DND-41 (cell line): Measurements from ENCODE around the gene SLC4A9.
A peak's percentile ranks its signal among the peaks of the same experiment; 100 is the strongest.

ENCODE experiments used
- ATAC-seq: fragments of 200-7000 bp; cut with Tn5 transposase; 3 replicates; pipeline ENCODE4 v1.9.1; 2021; ENCODE audit warnings: low read depth; ENCODE audit not compliant: insufficient read depth
- DNase-seq: peaks from one replicate; pipeline ENCODE4 v3.0.0-alpha.2; 2020
- H2AFZ ChIP-seq: 2 replicates; pipeline ENCODE4 v1.6.0; 2012; ENCODE audit warnings: low read depth, low read length
- H3K27ac ChIP-seq: 2 replicates; pipeline ENCODE4 v1.5.1; 2012; ENCODE audit warnings: low read length, inconsistent platforms
- H3K27me3 ChIP-seq: fragments of 200-600 bp; sonication (generic); 2 replicates; pipeline ENCODE4 v1.6.0; 2012; ENCODE audit warnings: low read length, mild to moderate bottlenecking, inconsistent platforms; ENCODE audit not compliant: insufficient read depth, poor library complexity
- H3K36me3 ChIP-seq: 2 replicates; pipeline ENCODE4 v1.5.1; 2012; ENCODE audit warnings: low read length, inconsistent platforms; ENCODE audit not compliant: insufficient read depth
- H3K4me1 ChIP-seq: 2 replicates; pipeline ENCODE4 v1.5.1; 2012; ENCODE audit warnings: mild to moderate bottlenecking, low read length; ENCODE audit not compliant: insufficient read depth
- H3K4me2 ChIP-seq: 2 replicates; pipeline ENCODE4 v1.6.0; 2012; ENCODE audit warnings: mild to moderate bottlenecking, moderate library complexity, low read length, inconsistent platforms; ENCODE audit not compliant: insufficient read depth
- H3K4me3 ChIP-seq, 2 experiments: fragments of 200-600 bp in 1 of 2; shearing (Covaris generic) in 1 of 2; 2 replicates each; pipeline ENCODE4 v1.5.1; 2012 to 2016; ENCODE audit warnings: inconsistent platforms in 2 of 2, low read length in 2 of 2, mild to moderate bottlenecking in 2 of 2, low read depth in 1 of 2, moderate library complexity in 1 of 2
- H3K79me2 ChIP-seq: 2 replicates; pipeline ENCODE4 v1.6.0; 2012; ENCODE audit warnings: low read length, inconsistent platforms; ENCODE audit not compliant: insufficient read depth
- H3K9ac ChIP-seq: 2 replicates; pipeline ENCODE4 v1.6.0; 2012; ENCODE audit warnings: low read depth, mild to moderate bottlenecking, inconsistent platforms, low read length, moderate library complexity
- H3K9me3 ChIP-seq: 2 replicates; pipeline ENCODE4 v1.5.1; 2012; ENCODE audit warnings: low read length, moderate library complexity, mild to moderate bottlenecking, inconsistent platforms; ENCODE audit not compliant: insufficient read depth, severe bottlenecking
- H4K20me1 ChIP-seq: 2 replicates; pipeline ENCODE4 v1.6.0; 2012; ENCODE audit warnings: low read length; ENCODE audit not compliant: insufficient read depth
- EZH2 ChIP-seq: IDR thresholded peaks from 3 replicates; pipeline ENCODE4 v1.6.1; 2012; ENCODE audit warnings: borderline replicate concordance, low read depth, mild to moderate bottlenecking, moderate library complexity, low read length, inconsistent platforms; ENCODE audit not compliant: severe bottlenecking
- TF ChIP-seq, protein P1 (sequence below): IDR thresholded peaks from 2 replicates; pipeline ENCODE4 v1.5.1; 2012; ENCODE audit warnings: borderline replicate concordance, low read length, moderate library complexity, mild to moderate bottlenecking; ENCODE audit not compliant: poor library complexity, severe bottlenecking; ENCODE audit errors: extremely low read depth

SLC4A9 gene

DNA sequence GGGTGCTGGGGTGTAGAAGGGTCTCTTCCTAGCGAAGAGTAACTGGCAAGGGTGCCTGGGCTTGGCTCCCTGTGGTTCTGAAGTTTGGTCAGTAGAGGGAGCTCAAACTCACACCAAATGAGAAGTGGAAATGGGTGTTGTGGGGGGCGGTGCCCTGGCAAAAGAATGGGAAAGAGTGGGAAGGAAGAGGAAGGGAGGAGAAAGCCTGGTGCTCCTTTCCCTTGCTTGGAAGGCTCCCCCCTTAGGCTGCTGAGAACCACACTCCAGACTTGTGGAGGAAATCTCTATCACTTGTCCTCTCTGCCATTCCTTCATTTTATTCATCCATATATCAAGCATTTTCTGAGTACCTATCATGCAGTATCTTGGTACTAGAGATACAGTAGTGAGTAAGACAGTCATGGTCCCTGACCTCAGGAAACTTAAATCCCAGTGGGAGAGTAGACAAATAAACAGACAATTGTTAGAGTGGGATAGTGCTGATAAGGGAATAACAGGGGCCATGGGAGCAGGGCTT is 13.0 kb downstream of the SLC4A9 start:
- H3K79me2 ChIP-seq, result no peaks in the 10 kb centered on the region
- peak; percentile 89 for ATAC-seq
- no peaks in the 10 kb centered on the region for H4K20me1 ChIP-seq
- peak; percentile 62 for DNase-seq
- no peaks in the 10 kb centered on the region for H3K36me3 ChIP-seq
- H3K9ac ChIP-seq, result no peak overlapping the region
- H3K27me3 ChIP-seq, result no peaks in the 10 kb centered on the region
- H3K4me1 ChIP-seq, result peaks cover 7% of the 10 kb centered on the region
- H3K4me3 ChIP-seq, result no peak overlapping the region
- no peaks in the 10 kb centered on the region for H3K9me3 ChIP-seq
- H2AFZ ChIP-seq, result peak overlapping the region; percentile 59
- peak overlapping the region; percentile 48 for H3K4me2 ChIP-seq
- H3K27ac ChIP-seq, result no peak overlapping the region
- TF ChIP-seq, protein P1, sequence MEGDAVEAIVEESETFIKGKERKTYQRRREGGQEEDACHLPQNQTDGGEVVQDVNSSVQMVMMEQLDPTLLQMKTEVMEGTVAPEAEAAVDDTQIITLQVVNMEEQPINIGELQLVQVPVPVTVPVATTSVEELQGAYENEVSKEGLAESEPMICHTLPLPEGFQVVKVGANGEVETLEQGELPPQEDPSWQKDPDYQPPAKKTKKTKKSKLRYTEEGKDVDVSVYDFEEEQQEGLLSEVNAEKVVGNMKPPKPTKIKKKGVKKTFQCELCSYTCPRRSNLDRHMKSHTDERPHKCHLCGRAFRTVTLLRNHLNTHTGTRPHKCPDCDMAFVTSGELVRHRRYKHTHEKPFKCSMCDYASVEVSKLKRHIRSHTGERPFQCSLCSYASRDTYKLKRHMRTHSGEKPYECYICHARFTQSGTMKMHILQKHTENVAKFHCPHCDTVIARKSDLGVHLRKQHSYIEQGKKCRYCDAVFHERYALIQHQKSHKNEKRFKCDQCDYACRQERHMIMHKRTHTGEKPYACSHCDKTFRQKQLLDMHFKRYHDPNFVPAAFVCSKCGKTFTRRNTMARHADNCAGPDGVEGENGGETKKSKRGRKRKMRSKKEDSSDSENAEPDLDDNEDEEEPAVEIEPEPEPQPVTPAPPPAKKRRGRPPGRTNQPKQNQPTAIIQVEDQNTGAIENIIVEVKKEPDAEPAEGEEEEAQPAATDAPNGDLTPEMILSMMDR, result peak; percentile 89
- TF ChIP-seq EZH2, result no peak

GRCh38 chr5:140381351-140381750 is 21.4 kb downstream of the SLC4A9 start:
- Histone ChIP-seq H3K4me1 (no peaks in the 10 kb centered on the region), H3K4me2 (no peak overlapping the region), H3K9ac (no peak overlapping the region), H2AFZ (no peak overlapping the region), H3K36me3 (no peaks in the 10 kb centered on the region), H3K4me3 (no peak overlapping the region), H4K20me1 (no peaks in the 10 kb centered on the region), H3K9me3 (no peaks in the 10 kb centered on the region), H3K79me2 (no peaks in the 10 kb centered on the region), H3K27ac (no peak overlapping the region), H3K27me3 (no peaks in the 10 kb centered on the region)
- no peak for DNase-seq
- TF ChIP-seq, protein P1, result no peak
- no peak for TF ChIP-seq EZH2
- no peak for ATAC-seq

DNA sequence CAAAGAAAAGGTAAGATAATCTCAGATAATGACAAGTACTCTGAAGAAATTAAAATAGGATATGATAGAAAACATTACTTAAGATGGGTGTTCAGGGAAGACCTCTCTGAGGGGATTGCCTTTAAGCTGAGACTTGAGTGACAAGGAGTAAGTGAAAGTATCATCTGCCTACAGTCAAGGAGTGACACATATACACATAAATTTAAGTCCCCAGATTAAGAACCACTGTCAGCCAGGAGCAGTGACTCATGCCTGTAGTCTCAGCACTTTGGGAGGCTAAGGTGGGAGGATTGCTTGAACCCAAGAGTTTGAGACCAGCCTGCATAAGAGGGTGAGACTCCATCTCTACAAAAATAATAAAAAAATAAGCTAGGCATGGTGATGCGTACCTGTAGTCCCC is 22.0 kb downstream of the SLC4A9 start:
- no peak overlapping the region for H3K4me2 ChIP-seq
- TF ChIP-seq, protein P1, result no peak
- no peak for TF ChIP-seq EZH2
- no peak overlapping the region for H3K4me3 ChIP-seq
- no peak overlapping the region for H3K9ac ChIP-seq
- no peaks in the 10 kb centered on the region for H4K20me1 ChIP-seq
- no peaks in the 10 kb centered on the region for H3K79me2 ChIP-seq
- H3K27me3 ChIP-seq, result no peaks in the 10 kb centered on the region
- H3K36me3 ChIP-seq, result no peaks in the 10 kb centered on the region
- H2AFZ ChIP-seq, result no peak overlapping the region
- no peak overlapping the region for H3K27ac ChIP-seq
- no peak for DNase-seq
- H3K4me1 ChIP-seq, result no peaks in the 10 kb centered on the region
- no peak for ATAC-seq
- no peaks in the 10 kb centered on the region for H3K9me3 ChIP-seq

DNA sequence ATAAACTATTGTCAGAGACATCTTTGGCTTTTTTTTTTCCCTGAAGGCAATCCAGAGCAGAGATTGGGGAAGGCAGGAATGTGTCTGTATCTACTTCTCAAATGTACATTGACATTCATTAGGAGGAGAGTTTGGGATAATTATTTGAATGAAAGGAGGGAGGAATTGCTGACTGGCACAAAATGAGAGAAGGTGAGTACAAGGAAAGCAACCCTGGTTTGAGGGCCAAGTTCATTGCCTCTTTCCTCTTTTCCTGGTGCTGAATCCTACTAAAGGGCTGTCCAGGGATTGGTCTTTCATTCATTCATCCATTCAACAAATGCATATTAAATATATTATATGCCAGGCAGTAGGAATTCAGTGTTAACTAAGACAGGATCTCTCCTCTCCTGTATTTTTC is 22.9 kb downstream of the SLC4A9 start:
- TF ChIP-seq, protein P1, result no peak
- TF ChIP-seq EZH2, result no peak
- H3K9me3 ChIP-seq, result no peaks in the 10 kb centered on the region
- H3K27ac ChIP-seq, result no peak overlapping the region
- H3K27me3 ChIP-seq, result no peaks in the 10 kb centered on the region
- no peaks in the 10 kb centered on the region for H3K79me2 ChIP-seq
- H3K4me1 ChIP-seq, result no peaks in the 10 kb centered on the region
- H4K20me1 ChIP-seq, result no peaks in the 10 kb centered on the region
- ATAC-seq (no peak), DNase-seq (no peak)
- H2AFZ ChIP-seq, result no peak overlapping the region
- no peak overlapping the region for H3K9ac ChIP-seq
- H3K4me2 ChIP-seq, result no peak overlapping the region
- no peaks in the 10 kb centered on the region for H3K36me3 ChIP-seq
- no peak overlapping the region for H3K4me3 ChIP-seq
